Femur (tissue), 1 donor: ENCODE data around the gene GPR18.
A peak's percentile ranks its signal among the peaks of the same experiment; 100 is the strongest.
"Not testable (repeated sequence)": the region's sequence is repeated elsewhere in the genome, so short reads cannot be mapped to it uniquely, and the experiment has no call there.

Experiments
- DNase-seq: peaks from one replicate; pipeline ENCODE4 v3.0.0-alpha.2; 2017

Gene GPR18

DNA sequence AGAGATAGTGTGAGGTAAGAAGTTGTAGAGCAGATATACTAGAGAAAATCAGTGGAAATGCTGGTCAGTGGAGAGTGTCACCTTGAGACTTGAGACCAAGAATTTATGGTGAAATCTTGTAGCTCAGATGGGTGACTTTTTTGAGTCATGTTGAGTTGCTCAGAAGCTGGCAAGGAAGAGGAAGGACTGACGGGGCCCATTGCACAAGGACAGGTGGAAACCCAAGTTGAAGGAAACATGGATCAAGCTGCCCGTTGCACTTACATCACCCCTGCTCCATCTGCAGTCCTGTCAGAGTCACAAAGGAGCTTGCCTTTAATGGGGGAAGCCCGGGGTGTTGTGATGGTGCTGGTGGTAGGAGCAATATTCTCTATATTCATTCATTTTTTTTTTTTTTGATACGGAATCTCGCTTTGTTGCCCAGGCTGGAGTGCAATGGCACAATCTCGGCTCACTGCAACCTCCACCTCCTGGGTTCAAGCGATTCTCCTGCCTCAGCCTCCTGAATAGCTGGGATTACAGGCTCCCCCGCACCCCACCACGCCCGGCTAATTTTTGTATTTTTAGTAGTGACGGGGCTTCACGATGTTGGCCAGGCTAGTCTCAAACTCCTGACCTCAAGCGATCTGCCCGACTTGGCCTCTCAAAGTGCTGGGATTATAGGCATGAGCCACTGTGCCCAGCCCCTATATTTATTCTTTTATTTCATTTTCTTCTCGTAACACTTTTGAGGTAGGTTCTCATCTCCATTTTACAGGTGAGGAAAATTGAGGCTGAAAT is 30.1 kb downstream of the GPR18 start:
- DNase-seq, result no peak

DNA sequence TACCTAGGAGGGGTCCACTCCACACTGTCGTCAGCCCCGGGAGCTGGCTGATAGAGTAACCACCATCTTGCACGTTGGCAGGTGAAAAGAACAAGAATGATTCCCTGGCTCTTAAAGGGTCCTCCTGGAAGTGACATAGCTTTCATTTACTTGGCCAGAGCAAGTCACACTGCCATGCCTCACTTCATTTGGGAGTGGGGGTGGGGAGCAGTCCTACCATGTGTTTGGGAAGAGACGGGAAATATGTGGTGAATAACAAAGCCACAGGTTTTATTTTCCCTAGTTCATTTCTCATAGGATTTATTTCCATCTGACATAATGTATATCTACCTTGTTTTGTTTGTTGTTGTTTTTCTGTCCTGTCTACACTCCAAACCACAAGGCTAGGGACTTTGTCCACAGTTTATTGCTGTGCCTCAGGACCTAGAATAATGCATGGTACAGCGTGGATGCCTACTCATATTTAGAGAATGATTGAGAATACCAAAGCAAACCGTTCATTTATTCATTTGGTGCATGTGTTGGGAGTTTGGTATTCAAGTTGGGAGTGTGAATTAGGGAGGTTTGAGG is 30.8 kb downstream of the GPR18 start:
- no peak for DNase-seq

DNA sequence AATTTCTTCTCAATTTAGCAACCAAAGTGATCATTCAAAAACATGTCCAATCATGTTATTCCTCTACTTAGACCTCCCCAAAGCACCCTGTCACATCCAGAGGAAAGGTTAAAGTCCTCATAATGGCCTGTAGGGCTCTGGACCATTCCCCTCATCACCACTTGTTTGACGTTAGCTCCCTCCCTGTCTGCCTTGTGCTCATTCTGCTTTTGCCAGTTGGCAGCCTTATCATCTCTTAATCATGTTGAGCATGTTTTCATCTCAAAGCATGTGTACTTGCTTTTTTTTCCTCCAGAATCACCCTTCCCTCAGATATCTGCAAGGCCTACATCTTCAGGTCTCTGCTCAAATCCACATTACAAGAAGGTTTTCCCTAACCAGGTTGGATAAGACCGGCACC is 31.7 kb downstream of the GPR18 start:
- DNase-seq, result no peak

DNA sequence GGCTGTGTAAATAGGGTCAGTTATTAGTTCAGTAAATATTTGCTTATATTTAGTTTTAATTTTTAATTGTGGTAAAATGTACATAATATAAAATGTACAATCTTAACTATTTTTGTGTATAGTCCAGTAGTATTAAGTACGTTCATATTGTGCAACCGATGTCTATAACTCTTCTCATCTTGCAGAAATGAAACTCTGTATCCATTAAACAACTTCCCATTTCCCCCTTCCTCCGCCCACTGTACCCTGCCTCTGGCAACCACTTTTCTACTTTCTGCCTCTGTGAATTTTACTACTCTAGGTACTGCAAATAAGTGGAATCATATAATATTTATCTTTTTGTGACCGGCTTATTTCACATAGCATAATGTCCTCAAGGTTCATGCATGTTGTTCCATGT is 33.1 kb downstream of the GPR18 start:
- DNase-seq, result no peak

DNA sequence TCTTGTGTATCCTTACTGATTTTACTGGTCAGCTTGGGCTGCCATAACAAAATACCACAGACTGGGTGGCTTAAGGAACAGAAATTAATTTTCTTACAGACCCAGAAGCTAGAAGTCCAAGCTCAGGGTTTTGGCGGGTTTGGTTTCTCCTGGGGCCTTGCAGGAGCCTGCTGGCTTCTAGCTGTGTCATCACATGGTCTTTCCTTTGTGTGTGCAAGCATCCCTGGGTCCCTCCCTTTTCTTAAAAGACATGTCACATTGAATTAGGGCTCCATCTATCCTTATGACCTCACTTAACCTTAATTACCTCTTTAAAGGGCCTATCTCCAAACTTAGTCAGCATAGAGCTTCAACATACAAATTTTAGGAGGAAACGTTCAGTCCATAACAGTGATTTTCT is 34.2 kb downstream of the GPR18 start:
- DNase-seq, result no peak

DNA sequence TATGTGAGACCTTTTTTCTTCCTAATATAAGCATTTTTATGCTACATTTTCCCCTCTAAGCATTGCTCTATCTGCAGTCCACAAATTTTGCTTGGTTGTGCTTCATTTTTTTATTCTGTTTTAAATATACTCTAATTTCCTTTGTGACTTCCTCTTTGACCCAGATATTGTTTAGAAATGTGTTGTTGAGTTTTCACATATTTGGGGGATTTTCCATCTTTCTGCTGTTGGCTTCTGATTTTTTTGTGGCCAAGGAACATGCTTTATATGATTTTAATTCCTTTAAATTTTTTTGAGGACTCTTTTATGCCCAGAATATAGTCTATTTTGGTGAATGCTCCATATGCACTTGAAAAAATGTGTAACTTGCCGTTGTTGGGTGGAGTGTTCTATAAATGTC is 34.6 kb downstream of the GPR18 start:
- DNase-seq, result no peak

DNA sequence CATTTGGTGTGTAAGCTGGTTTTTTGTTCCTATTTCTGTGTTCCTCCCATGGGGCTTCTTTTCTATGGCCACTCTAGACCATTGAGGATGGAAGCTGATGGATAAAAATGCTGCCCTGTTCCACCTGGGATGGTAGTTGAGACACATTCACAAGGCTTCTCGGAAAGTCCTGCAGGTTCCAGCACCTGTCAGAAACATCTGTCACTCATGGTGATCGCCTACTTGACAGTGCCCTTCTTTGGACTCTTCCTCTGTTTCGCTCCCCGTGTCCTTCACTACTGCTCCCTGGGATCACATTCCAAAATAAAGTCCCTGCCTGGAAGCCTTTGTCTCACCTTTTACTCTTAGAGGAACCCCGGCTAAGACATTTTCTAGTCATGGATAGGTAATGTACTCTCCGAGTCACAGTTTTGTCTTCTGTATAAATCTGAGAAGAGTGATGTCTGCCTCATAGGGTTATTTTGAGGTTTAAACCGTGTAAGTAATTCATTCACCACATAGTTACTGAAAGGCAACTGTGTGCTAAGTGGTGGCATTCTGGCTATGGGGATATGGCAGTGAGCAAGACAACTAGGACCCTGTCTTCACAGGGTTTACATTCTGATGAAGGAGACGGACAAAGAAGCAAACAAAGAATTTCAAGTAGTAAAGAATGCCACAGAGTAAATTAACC is 36.5 kb downstream of the GPR18 start:
- no peak for DNase-seq

DNA sequence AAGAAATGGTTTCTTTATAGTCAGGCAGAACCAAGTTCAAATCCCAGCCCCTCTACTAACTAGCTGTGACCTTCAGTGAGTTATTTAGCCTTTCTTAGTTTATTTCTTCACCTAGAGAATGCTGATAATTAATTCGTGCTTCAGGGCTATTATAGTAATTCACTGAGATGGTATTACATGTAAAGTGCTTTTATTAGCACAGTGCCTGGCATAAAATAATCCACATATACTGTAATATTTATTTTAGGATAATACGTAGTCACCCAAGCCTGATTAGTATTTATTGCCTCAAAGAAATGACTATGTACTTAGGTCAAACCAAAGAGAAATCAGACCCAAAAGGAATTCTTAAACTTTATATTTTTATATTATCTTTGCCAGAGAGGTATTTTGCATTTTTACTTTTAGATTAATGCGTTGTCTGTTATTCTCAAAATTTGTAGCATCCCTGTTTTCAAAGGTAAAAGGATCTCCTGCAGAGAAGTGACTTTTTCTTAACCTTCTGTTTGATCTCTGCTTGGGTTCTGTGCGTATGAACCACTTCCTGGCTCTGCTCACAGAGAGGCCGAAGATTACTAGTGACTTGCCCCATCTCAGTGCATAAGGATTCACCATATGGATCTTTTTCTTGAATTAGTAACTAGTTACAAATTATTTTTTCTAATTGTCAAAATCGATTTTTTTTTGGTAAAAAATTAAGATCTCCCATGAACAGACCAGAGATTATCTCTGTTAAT is 37.8 kb downstream of the GPR18 start:
- no peak for DNase-seq

DNA sequence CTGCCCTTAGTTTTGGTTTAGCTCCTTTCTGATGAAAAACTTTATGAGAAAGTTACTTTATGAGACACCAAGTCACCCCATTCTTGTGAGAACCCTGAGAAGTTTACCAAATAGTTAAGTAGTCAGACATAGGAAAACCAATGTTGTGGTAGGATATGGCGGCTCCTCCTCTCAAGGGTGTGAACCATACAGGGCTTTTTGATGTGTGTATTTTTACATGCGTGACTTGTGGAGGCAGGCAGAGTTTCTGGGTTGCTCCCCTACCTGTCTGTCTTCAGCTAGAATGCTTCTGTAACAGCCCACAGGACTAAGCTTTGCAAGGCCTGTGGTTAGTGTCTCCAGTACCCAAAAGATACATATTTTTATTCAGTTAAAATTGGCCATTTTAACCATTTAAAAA is 39.2 kb downstream of the GPR18 start:
- DNase-seq, result no peak

DNA sequence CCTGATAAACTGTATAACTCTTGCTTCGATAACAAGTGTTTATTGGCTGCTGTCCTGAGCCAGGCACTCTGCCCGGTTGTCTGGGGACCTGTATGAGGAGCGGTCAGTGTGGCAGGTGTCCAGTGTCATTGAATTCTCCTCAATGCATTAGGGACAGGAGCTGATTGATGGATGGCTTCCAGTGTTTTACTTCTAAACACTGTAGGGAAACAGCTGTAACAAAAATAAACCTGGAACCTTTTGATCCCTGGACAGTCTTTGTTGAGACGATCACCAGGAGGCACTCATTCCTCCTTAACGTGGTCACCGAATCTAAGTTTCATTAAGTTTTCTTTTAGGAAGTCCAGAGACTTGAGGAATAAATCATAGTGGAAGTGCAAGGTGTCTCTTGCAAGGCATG is 39.6 kb downstream of the GPR18 start:
- DNase-seq, result peak; percentile 50

DNA sequence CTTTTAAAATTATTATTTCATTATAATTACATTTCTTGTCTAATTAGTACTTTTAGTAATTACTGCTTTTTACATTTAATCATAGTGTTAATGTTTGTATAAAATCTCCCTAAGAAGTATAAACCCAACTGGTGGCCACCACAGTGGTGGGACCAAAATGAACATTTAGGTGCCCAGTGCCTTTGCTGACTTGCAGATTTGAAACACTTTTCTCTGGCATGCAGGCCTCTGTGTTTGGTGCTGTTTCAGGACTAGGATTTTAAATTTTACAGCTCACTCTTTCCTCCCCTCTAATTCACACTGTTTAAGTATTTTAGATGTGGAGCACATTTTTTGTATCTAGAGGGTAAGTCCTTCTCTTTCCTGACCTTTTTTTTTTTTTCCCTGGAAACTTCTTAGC is 40.1 kb downstream of the GPR18 start:
- DNase-seq, result no peak

DNA sequence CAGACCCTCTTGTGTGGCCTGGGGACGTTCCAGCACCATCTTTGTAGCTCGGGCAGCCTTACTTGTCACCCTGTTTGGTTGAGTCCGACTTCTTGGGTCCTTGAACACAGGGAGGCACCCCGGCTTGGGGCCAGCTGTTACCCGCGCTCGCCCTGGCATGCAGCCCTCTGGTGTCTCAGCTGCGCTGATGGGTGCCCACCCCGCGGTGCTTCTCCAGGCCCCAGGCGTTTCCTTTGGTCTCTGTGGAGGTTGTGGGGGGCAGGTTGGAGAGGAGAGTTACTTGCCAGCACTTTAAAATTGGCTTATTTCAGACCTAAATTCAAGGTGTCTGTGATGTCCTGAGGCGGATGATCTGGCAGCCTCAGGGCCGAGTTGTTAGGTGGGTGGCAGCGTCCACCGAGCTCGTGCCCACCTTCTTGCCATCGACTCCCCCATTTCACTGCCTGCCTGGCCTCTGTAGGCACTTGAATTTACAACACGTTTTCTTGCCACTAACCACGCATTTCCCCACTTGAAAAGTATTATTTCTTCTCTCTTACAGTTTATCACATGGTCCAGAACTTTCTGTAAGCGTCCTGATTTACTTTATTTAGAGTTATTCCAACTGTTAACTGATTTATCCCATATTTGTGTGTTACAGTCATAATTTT is 40.6 kb downstream of the GPR18 start:
- no peak for DNase-seq

DNA sequence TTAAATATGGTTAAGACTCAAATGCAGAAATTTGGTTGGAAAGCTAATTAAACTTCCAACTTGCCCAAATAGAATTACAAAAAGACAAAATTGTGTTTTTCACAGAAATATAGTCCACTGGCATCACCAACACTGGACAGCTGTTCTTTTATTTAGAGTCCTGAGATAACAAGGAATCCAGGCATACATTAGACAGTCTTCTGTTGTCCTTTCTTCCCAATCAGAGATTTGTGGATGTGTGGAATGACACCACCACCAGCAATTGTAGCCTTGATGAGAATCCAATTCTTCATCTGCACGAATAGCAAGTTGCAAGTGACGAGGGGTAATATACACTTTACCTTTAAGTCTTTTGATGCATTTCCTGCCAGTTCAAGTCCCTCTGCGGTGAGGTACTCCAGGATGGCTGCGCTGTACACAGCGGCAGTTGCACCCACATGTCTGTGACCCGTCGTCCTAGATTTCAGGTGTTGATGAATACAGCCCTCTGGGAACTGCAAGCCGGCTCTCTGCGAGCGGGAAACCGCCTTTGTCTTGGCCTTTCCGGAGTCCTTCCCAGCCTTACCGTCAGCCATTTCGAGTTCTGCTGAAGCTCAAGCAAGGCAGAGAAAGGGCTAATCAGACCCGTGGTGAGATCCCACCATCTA is 42.9 kb downstream of the GPR18 start:
- no peak for DNase-seq

DNA sequence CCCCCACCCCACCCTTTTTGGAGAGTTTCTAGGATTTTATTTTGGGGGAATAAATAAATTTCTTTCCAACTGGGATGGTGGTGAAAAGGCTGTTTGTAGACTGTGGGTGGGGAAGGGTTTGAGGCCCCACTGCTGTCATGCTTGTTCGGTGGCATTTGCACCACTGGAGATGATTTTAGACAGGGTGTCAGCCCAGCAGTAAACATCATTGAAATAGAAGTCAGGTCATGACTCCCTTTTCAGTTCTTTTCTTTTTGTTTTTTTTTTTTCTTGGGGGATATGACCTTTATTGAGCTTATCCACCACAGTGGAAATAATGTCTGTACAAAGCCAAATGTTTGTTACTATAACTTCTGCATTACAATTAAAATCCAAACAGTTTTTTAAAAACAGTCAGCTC is 43.4 kb downstream of the GPR18 start:
- DNase-seq, result no peak

DNA sequence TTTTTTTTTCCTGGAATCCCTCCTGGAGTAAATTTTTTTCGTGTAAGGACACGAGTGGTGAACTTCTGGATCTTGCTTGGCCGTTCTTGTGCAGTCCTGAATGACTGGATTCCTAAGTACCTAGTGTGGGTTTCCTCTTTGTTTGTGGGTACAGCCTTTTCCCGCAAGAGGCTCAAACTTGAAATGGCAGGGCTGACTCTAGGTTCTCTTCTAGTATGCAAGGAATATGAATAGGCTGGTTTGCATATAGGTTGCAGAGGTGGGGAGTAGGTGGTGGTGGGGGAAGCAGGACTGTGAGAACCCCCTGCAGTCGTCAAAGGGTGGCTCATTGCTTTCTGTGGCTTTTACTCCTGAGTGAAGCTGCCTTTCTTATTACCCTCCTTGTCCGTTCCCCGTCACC is 43.9 kb downstream of the GPR18 start:
- no peak for DNase-seq

DNA sequence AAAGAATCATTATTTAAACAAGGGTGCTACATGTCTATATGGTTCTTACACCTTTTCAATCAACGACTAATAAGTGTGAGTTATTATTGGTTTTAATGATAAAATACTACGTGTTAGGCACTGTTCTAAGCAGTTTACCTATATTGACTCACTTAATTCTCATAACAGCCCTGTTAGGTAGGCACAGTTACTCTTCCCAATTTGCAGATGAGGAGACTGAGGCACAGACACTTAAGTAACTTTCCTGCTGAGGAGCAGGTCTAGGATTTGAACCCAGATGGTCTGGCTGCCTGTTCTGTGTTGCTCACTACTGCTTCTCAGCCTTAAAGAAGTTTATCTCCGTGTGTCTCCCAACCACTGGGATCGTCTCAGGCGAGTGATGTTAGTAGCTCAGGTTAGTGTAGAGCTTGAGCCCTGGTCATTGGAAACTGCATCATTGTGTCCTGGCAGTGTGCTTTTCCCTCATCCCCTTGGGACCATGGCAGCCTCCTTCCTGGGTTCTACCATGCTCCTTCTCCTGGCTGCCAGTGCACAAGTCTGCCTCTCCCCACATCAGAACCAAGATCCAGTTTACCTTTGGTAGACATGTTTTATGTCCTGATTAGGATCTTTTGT is 46.7 kb downstream of the GPR18 start:
- no peak for DNase-seq

DNA sequence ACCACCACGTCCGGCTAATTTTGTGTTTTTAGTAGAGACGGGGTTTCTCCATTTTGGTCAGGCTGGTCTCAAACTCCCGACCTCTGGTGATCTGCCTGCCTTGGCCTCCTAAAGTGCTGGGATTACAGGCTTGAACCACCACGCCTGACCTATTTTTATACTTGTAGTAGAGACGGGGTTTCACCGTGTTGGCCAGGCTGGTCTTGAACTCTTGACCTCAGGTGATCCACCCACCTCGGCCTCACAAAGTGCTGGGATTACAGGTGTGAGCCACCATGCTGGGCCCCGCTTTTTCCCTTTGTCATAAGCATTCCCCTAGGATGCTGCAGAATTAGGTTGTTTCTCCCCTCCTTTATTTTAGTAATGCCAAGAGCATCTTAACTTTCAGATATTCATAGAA is 47.6 kb downstream of the GPR18 start:
- DNase-seq, result not testable (repeated sequence)

DNA sequence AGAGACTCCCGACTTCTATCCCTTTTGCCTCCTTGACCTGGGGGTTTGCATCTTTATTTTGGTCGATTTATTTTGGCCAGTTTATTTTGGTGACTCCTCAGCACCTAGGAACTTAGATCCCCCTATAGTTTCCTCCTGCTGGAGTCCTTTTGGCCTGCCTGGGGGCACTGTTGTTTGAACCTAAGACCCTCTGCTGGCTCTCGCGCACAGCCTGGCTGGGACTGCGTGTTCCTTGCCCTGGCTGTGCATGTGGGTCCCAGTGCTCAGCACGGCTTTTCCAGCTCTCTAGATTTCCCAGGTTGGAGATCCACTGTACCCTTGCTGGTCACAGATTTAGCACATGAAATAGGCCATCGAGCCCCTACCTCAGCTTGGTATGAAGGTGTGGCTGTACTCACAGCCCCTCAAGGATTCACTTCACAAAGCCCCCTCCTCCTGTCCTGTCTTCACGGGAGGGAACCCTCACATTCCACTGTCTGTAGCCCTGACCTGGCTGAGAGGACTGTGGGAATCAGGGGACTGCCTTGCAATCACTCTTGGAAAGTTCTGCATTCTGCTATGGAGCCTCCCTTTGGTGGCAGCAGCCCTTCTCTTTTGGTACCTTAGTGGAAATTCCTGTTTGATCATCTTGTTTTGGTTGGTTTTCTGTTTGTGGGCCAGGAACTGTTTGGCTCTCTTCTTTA is 49.2 kb downstream of the GPR18 start:
- no peak for DNase-seq

DNA sequence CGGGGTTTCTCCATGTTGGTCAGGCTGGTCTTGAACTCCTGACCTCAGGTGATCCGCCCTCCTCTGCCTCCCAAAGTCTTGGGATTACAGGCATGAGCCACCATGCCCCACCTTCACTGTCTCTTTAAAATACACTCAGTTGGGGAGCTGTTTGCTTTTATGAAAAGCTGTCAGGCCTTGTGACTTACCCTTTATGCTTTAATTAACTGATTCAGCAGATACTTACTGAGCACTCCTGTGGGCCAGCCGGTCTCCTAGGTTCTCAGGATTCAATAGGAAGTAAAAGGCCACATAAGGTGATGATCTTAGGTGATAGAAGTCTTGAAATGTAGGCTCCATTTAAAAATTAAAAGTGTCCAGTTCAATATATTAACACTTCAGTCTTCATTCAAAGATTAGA is 50.0 kb downstream of the GPR18 start:
- no peak for DNase-seq

DNA sequence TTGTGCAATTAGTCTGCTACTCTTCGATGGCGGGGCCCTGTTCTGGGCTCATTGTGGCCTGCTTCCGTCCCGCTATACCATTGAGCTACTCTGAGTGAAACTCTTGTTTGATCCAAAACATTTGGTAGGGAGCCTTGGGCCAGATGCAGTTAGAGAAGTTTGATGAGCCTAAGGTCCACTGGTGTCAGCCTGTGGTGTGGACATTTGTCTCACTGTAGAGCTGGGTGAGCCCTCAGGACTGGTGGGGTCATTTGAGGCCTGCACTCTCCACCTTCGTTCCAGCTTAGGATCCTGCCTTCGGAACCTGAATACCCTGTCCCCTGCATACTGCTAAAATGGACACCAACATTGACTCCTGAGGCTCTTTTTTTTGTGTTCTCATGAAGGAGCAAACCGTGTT is 50.7 kb downstream of the GPR18 start:
- no peak for DNase-seq

DNA sequence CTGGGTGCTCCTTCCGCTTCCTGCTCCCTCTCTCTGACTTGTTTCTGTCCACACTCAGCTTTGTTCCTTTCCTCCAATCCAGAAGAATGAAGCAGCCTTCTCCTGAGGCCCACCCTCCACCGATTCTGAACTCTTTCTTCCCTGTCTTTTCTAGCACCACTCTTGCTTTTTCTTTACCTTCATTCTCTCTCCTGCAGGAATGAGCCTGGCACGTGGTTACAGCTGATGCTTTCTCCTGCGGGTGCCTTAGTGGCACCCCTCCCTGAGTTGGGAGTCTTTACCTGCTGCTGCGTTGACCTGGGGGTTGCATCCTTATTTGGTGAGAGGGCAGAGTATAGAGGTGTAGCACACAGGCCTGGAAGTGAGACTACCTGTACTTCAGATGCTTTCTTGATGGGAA is 51.3 kb downstream of the GPR18 start:
- DNase-seq, result no peak

DNA sequence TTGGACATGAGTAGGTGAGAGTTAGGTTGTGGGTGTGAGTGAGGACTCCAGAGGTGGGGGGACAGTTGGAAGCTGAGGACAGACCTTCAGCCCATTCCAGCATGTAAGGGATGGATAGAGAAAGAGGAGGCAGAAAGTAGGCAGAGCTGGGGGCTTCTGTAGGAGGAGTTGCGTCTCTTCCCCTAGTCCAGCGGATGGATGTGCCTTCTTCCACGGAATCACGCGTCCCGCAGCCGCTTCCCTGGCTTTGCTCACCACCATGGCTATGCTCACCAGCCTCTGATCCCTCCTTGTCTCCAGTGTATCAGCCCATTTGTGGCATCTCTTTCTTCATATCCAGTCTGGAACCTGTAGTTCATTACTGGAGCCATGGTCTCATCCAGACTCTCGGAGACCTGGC is 52.0 kb downstream of the GPR18 start:
- no peak for DNase-seq
